ENCODE measurements around the gene GDE1. TPM values are rescaled to one million over a fixed set of nuclear protein-coding genes. Genes with fewer than 3 reads are reported as not detected.

The GDE1 gene
- polyA plus RNA-seq, 3 donors = 30.6 to 75.5 (median 71.7) TPM

DNA sequence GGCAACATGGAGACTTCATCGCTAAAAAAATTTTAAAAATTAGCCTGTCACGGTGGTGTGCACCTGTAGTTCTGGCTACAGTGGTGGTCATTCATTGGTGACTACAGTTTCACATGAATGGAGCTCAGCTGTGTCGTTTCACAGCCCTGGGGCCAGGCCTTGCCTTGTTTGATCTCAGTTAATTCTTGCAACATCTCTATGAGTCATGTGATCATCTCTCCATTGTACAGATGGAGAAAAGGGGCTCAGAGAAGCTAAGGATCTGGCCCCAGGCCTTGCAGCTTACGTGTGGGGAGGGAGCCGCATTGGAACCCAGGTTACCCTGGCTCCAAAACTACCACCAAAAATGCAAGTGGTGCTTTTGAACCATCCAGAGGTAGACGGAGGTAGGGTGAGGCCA, 49.4 kb downstream of the GDE1 start:
- peaks cover 0 to 5% (median 3%) of the 10 kb centered on the region in 3 donors for H3K27me3 Mint-ChIP-seq (ENCODE audit: low read depth in 3 of 3)
- H3K4me1 ChIP-seq (ENCODE audit: control insufficient read depth in 1 of 2, insufficient read depth in 2 of 2, low read length in 2 of 2) = no peaks in the 10 kb centered on the region
- H3K9ac ChIP-seq (ENCODE audit: insufficient read depth, low read length, poor library complexity, severe bottlenecking) = no peak overlapping the region
- no peak for DNase-seq
- no peaks in the 10 kb centered on the region for H4K20me1 ChIP-seq (ENCODE audit: insufficient read depth, low read length)
- H3K9me3 ChIP-seq (replicated peaks in 1 of 2; ENCODE audit: control insufficient read depth in 1 of 2, insufficient read depth in 1 of 2, low read length in 2 of 2) = no peaks in the 10 kb centered on the region
- no peak overlapping the region for H3K27ac Mint-ChIP-seq
- H3K36me3 Mint-ChIP-seq = no peaks in the 10 kb centered on the region
- no peaks in the 10 kb centered on the region for H3K4me1 Mint-ChIP-seq
- no peak overlapping the region for H2AFZ ChIP-seq (ENCODE audit: insufficient read depth, low read depth, low read length, poor library complexity, severe bottlenecking)
- intact Hi-C loops (cut with micrococcal nuclease) = no loop called here
- no peaks in the 10 kb centered on the region for H3K79me2 ChIP-seq (ENCODE audit: insufficient read depth, low read length)
- no peak overlapping the region for H3K27ac ChIP-seq (ENCODE audit: low read depth in 1 of 2, low read length in 2 of 2)
- H3K4me3 Mint-ChIP-seq = no peak overlapping the region
- WGBS (ENCODE audit: insufficient coverage) = 83% methylated on average over 2 of the region's 6 CpGs
- TF ChIP-seq, protein P1, sequence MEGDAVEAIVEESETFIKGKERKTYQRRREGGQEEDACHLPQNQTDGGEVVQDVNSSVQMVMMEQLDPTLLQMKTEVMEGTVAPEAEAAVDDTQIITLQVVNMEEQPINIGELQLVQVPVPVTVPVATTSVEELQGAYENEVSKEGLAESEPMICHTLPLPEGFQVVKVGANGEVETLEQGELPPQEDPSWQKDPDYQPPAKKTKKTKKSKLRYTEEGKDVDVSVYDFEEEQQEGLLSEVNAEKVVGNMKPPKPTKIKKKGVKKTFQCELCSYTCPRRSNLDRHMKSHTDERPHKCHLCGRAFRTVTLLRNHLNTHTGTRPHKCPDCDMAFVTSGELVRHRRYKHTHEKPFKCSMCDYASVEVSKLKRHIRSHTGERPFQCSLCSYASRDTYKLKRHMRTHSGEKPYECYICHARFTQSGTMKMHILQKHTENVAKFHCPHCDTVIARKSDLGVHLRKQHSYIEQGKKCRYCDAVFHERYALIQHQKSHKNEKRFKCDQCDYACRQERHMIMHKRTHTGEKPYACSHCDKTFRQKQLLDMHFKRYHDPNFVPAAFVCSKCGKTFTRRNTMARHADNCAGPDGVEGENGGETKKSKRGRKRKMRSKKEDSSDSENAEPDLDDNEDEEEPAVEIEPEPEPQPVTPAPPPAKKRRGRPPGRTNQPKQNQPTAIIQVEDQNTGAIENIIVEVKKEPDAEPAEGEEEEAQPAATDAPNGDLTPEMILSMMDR (IDR thresholded peaks at IDR 0.05) = no peak
- no peaks in the 10 kb centered on the region for H3K36me3 ChIP-seq (replicated peaks in 1 of 2; ENCODE audit: control insufficient read depth in 1 of 2, insufficient read depth in 2 of 2, low read length in 2 of 2)
- no peak overlapping the region for H3K4me2 ChIP-seq (replicated peaks; ENCODE audit: extremely low read depth, low read length, poor library complexity, severe bottlenecking)
- H3K4me3 ChIP-seq (replicated peaks in 1 of 3; ENCODE audit: low read depth in 2 of 3, low read length in 3 of 3) = no peak overlapping the region
- H3K9me3 Mint-ChIP-seq = peaks cover 0 to 5% (median 0%) of the 10 kb centered on the region in 7 donors
- H3K27me3 ChIP-seq (ENCODE audit: control insufficient read depth in 2 of 2, insufficient read depth in 2 of 2, low read length in 2 of 2) = no peaks in the 10 kb centered on the region

DNA sequence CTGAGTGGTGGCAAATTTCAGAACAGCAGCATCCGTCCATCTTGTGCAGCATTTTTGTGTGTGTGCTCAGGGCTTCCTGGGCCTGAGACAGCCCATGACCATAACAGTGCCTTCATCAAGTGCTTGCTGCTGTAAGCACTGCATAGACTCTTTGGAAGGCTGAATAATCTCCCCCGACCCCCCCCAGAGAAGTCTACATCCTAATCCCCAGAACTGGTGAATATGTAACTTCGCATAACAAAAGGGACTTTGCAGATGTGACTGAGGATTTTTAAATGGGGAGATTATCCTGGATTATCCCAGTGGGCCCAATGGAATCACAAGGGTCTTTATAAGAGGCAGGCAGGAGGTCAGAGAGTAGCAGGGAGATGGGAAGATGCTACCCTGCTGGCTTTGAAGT, 53.6 kb downstream of the GDE1 start:
- peaks cover 0 to 4% (median 4%) of the 10 kb centered on the region in 3 donors for H3K27me3 Mint-ChIP-seq (ENCODE audit: low read depth in 3 of 3)
- intact Hi-C loops (cut with micrococcal nuclease) = no loop called here
- H3K9me3 Mint-ChIP-seq = peaks cover 0 to 8% (median 0%) of the 10 kb centered on the region in 7 donors
- H3K27ac Mint-ChIP-seq = no peak overlapping the region
- no peaks in the 10 kb centered on the region for H3K36me3 Mint-ChIP-seq
- no peaks in the 10 kb centered on the region for H3K36me3 ChIP-seq (replicated peaks in 1 of 2; ENCODE audit: control insufficient read depth in 1 of 2, insufficient read depth in 2 of 2, low read length in 2 of 2)
- no peak overlapping the region for H3K4me3 Mint-ChIP-seq
- H3K4me1 Mint-ChIP-seq = no peaks in the 10 kb centered on the region
- no peaks in the 10 kb centered on the region for H3K4me1 ChIP-seq (ENCODE audit: control insufficient read depth in 1 of 2, insufficient read depth in 2 of 2, low read length in 2 of 2)
- H3K9me3 ChIP-seq (replicated peaks in 1 of 2; ENCODE audit: control insufficient read depth in 1 of 2, insufficient read depth in 1 of 2, low read length in 2 of 2) = no peaks in the 10 kb centered on the region
- TF ChIP-seq, protein P1 (IDR thresholded peaks at IDR 0.05) = no peak
- no peak overlapping the region for H3K4me2 ChIP-seq (replicated peaks; ENCODE audit: extremely low read depth, low read length, poor library complexity, severe bottlenecking)
- no peaks in the 10 kb centered on the region for H3K27me3 ChIP-seq (ENCODE audit: control insufficient read depth in 2 of 2, insufficient read depth in 2 of 2, low read length in 2 of 2)
- no peak overlapping the region for H3K9ac ChIP-seq (ENCODE audit: insufficient read depth, low read length, poor library complexity, severe bottlenecking)
- H3K4me3 ChIP-seq (replicated peaks in 1 of 3; ENCODE audit: low read depth in 2 of 3, low read length in 3 of 3) = no peak overlapping the region
- H4K20me1 ChIP-seq (ENCODE audit: insufficient read depth, low read length) = no peaks in the 10 kb centered on the region
- WGBS (ENCODE audit: insufficient coverage) = 100% methylated on average over 1 of the region's 3 CpGs
- DNase-seq = no peak
- no peak overlapping the region for H3K27ac ChIP-seq (ENCODE audit: low read depth in 1 of 2, low read length in 2 of 2)
- H2AFZ ChIP-seq (ENCODE audit: insufficient read depth, low read depth, low read length, poor library complexity, severe bottlenecking) = no peak overlapping the region
- no peaks in the 10 kb centered on the region for H3K79me2 ChIP-seq (ENCODE audit: insufficient read depth, low read length)
